Head of caudate nucleus (tissue), 42 donors: ENCODE data around the gene PLGRKT.
"Not testable (repeated sequence)": the region's sequence is repeated elsewhere in the genome, so short reads cannot be mapped to it uniquely, and the experiment has no call there.

Experiments
- DNase-seq, 42 donors: peaks; one replicate each; pipeline versions ENCODE4 v3.0.0 to v3.0.0-alpha.2; 2020 to 2021; ENCODE audit warnings: mixed read lengths in 7 of 42
- intact Hi-C: fragments of 100-400 bp; cut with DNase I; formaldehyde crosslinking; loops from one replicate; pipeline ENCODE4 v1.15.0; 2022

PLGRKT gene

GRCh38 chr9:5354184-5354583, 83.5 kb downstream of the PLGRKT start:
- intact Hi-C loops: no loop called here
- no peak for DNase-seq

DNA sequence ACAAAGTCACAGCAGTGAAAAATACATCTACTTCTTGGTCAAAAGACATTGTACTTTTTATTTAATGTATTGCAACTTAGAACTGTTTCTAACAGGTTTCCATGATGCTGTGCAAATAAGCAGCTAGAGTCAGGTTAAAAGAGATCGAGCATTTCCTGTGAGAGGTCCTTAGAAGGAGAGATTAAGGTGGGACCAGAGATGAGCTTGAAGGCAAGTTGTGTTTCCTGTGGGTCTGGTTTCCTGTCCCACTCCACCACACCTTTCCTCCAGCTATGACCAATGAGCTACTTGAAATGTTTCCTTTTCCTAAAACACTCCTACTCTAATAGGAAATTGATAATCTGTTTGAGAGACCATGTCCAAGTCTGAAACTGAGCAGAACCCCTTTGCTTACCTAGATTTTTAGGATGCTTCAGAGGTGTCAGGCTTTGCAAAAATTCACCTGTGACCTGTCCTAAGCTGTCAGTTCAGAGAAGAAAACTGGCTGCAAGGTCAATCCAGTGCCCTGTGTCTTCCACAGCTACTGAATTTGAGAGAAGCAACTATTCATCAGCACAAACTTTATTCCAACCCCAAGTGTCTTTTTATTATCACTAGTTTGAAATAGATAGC, 85.0 kb downstream of the PLGRKT start:
- intact Hi-C loops: no loop called here
- DNase-seq: no peak

- peak in 8 of 42 donors; percentile 1 to 38 (median 8) for DNase-seq
- intact Hi-C loops: not testable (repeated sequence)
These were observed 98.4 kb downstream of the PLGRKT start, which contains the start of gene RLN1 for GRCh38 chr9:5338992-5339981. TSS of gene RLN1 (minus strand) at chr9:5339876. CDS start at chr9:5339746, 130 bp downstream.

GRCh38 chr9:5336688-5337087, 101.0 kb downstream of the PLGRKT start:
- intact Hi-C loops: no loop called here
- no peak for DNase-seq

- DNase-seq, intact Hi-C loops: not testable (repeated sequence)
These were observed 106.4 kb downstream of the PLGRKT start for GRCh38 chr9:5331276-5331675.

- DNase-seq: no peak
- intact Hi-C loops: no loop called here
These were observed 110.7 kb downstream of the PLGRKT start for GRCh38 chr9:5326893-5327548.

- intact Hi-C loops: no loop called here
- no peak for DNase-seq
These were observed 111.5 kb downstream of the PLGRKT start for GRCh38 chr9:5326187-5326586.

DNA sequence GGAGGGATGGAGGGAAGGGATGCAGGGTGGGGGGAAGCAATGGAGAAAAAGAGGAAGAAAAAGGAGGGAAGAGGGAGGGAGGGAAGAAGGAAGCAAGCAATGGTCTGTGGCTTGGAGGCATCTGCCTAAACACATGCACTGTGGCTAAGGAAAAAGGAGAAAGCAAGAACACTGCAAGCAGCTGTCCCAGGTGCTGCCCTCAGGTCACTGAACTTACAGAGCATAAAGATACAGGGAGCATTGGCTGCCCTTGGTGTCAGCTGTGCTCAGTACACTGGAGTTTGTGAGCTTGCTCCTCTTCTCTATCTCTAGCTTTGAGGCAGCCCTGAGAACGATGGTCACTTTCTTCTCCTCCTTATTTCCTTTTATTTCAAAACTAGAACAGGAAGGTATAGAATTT, 116.1 kb downstream of the PLGRKT start:
- intact Hi-C loops, DNase-seq: not testable (repeated sequence)

- no peak for DNase-seq
- intact Hi-C loops: no loop called here
These were observed 116.7 kb downstream of the PLGRKT start for GRCh38 chr9:5321058-5321457.

DNA sequence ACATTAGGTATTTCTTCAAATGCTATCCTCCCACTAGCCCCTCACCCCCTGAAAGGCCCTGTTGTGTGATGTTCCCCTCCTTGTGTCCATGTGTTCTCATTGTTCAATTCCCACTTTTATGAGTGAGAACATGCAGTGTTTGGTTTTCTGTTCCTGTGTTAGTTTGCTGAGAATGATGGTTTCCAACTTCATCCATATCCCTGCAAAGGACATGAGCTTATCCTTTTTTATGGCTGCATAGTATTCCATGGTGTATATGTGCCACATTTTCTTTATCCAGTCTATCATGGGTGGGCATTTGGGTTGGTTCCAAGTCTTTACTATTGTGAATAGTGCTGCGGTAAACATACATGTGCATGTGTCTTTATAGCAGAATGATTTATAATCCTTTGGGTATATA, 121.3 kb downstream of the PLGRKT start:
- intact Hi-C loops: loop anchor here (10.0 kb wide), 1 partner anchor 68 kb away; no protein-coding TSS in a partner anchor

DNA sequence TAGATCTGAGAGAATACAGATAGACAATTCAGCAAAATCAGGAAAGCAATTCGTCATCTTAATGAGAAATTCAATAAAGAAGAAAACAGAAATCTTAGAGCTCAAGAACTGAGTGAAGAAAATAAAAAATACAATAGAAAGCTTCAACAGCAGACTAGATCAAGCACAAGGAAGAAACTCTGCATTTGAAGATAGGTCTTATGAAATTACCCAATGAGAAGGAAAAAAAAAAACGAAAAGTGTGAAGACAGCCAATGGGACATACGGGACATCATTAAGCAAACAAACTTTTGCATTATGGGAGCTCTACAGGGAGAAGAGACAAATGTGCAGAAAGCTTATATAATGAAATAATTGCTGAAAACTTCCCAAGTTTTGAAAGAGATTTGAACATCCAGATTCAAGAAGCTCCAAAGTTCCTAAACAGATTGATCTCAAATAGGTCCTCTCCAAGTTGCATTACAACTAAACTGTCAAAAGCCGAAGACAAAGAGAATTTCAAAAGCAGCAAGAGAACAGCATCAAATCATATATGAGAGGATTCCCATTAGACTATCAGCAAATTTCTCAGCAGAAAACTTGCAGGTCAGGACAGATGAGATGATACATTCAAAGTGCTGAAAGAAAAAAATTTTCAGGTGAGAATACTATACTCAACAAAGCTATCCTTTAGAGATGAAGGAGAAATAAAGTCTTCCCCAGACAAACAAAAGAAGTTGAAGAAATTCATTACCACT, 122.4 kb downstream of the PLGRKT start:
- DNase-seq: no peak
- intact Hi-C loops: loop anchor here (10.0 kb wide), 1 partner anchor 69 kb away; no protein-coding TSS in a partner anchor

More for the DNA sequence above, 121.3 kb downstream of the PLGRKT start:
- not testable (repeated sequence) for DNase-seq

GRCh38 chr9:5310851-5311250, 126.9 kb downstream of the PLGRKT start:
- intact Hi-C loops: loop anchor here (10.0 kb wide), 1 partner anchor 74 kb away; no protein-coding TSS in a partner anchor
- DNase-seq: no peak
